ENCODE data around the gene NNAT. TPM values are rescaled to one million over a fixed set of nuclear protein-coding genes. Genes with fewer than 3 reads are reported as not detected.

The NNAT gene
- total RNA-seq, 2 donors from 2014 or later, result 0.52 TPM; not detected in 1

DNA sequence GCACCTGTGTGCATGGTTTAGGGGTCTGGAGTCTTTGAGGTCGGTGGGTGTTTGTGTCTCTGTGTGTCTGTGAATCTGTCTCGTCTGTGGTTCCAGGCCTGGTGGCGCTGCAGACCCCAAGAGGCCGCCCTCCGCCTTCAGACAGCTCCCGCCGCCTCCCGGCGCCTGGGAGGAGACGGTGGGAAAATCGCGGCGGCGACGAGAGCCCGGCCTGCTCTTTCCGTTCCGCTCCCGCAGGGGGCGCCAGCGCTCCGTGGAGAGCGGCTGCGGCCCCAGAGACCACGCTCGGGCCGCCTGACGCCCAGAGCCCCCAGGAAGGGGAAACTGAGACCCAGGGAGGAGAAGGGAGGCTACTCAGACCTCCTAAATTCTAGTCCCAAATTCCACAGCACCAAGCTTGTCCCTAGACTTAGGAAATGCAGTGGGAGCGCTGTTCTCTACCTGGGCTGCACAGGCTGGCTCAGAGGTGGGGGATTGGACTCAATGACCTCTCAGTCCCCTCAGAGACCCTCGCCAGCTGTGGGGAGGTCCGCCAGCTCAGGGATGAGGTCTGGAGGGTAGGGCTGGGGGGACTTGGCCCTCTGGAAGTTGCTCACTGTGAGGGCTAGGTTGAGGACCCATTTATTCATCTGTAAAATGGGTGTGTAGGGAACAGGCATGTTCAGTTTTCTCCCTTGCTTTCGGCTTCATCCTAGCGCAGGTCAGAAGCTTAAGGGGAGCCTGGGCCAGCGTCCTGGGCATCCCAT, 43.5 kb downstream of the NNAT start:
- TF ChIP-seq, protein P1, sequence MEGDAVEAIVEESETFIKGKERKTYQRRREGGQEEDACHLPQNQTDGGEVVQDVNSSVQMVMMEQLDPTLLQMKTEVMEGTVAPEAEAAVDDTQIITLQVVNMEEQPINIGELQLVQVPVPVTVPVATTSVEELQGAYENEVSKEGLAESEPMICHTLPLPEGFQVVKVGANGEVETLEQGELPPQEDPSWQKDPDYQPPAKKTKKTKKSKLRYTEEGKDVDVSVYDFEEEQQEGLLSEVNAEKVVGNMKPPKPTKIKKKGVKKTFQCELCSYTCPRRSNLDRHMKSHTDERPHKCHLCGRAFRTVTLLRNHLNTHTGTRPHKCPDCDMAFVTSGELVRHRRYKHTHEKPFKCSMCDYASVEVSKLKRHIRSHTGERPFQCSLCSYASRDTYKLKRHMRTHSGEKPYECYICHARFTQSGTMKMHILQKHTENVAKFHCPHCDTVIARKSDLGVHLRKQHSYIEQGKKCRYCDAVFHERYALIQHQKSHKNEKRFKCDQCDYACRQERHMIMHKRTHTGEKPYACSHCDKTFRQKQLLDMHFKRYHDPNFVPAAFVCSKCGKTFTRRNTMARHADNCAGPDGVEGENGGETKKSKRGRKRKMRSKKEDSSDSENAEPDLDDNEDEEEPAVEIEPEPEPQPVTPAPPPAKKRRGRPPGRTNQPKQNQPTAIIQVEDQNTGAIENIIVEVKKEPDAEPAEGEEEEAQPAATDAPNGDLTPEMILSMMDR (IDR thresholded peaks at IDR 0.05), result peak; percentile 69 to 85 (median 76)
- no peak for TF ChIP-seq POLR2A (IDR thresholded peaks at IDR 0.05)
- no peaks in the 10 kb centered on the region for H3K27me3 ChIP-seq
- 7 to 24% methylated on average over 2 to 30 of the region's 34 CpGs for WGBS, 2 donors
- H3K4me1 ChIP-seq, result peaks cover 5% of the 10 kb centered on the region
- no peak overlapping the region for H3K4me3 ChIP-seq
- ATAC-seq (peak; percentile 53), DNase-seq (peak; percentile 16 to 52 (median 42))
- intact Hi-C loops (cut with DNase I), result no loop called here
- H3K27ac ChIP-seq, result no peak overlapping the region
- H3K36me3 ChIP-seq (replicated peaks in 1 of 2; ENCODE audit: insufficient read depth in 1 of 2, low read depth in 2 of 2), result no peaks in the 10 kb centered on the region
- H3K9me3 ChIP-seq, result no peaks in the 10 kb centered on the region

GRCh38 chr20:37565134-37565811, 44.2 kb downstream of the NNAT start:
- WGBS, 2 donors, result 62 to 65% methylated on average over 14 of the region's 14 CpGs
- Histone ChIP-seq H3K9me3 (no peaks in the 10 kb centered on the region), H3K4me1 (peaks cover 5% of the 10 kb centered on the region), H3K27me3 (no peaks in the 10 kb centered on the region), H3K4me3 (no peak overlapping the region), H3K27ac (no peak overlapping the region), H3K36me3 (replicated peaks in 1 of 2; ENCODE audit: insufficient read depth in 1 of 2, low read depth in 2 of 2) (no peaks in the 10 kb centered on the region)
- DNase-seq (no peak), ATAC-seq (no peak)
- TF ChIP-seq, protein P1 (IDR thresholded peaks at IDR 0.05), result no peak
- TF ChIP-seq POLR2A (IDR thresholded peaks at IDR 0.05), result no peak
- intact Hi-C loops (cut with DNase I), result no loop called here

DNA sequence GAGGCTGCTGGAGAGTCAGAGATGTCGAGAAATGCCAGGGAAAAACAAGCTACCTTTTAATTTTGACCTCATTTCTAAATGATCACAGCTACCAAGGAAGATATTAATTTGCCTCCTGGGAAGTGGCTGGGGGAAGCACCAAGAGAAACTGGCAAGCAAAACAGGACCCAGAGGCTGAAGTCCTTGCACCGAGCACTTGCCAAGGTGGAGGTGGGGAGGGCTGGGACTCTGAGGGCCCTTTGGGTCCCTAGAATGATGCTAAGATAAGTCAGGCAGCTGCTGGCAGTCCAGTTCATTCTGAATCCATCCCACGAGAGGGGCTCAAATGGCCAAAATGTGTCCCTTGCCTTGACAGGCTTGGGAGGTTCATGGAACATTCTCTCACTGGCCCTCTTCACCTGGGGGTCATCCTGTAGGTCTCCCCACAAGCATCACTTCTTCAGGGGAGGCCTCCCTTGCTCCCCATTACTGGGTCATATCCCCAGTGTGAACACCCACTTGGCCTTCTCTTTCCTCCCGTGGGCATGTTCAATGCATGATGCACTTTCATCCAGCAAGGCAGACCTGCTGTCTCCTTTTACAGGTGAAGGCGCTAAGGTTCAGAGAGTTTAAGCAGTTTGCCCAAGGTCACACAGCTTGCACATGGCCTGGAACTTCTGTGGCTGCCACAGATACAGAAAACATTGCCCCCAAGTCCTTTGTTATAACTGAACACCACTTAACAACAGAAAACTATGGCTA, 45.7 kb downstream of the NNAT start:
- no peaks in the 10 kb centered on the region for H3K36me3 ChIP-seq (replicated peaks in 1 of 2; ENCODE audit: insufficient read depth in 1 of 2, low read depth in 2 of 2)
- DNase-seq (no peak), ATAC-seq (no peak)
- intact Hi-C loops (cut with DNase I), result no loop called here
- WGBS, 2 donors, result 28 to 38% methylated on average over 5 of the region's 5 CpGs
- no peaks in the 10 kb centered on the region for H3K27me3 ChIP-seq
- H3K4me3 ChIP-seq, result no peak overlapping the region
- no peak for TF ChIP-seq POLR2A (IDR thresholded peaks at IDR 0.05)
- TF ChIP-seq, protein P1 (IDR thresholded peaks at IDR 0.05), result no peak
- H3K27ac ChIP-seq, result no peak overlapping the region
- peaks cover 5% of the 10 kb centered on the region for H3K4me1 ChIP-seq
- no peaks in the 10 kb centered on the region for H3K9me3 ChIP-seq

GRCh38 chr20:37567331-37567665, 46.2 kb downstream of the NNAT start:
- ATAC-seq (no peak), DNase-seq (no peak)
- Histone ChIP-seq H3K4me3 (no peak overlapping the region), H3K27ac (no peak overlapping the region), H3K36me3 (replicated peaks in 1 of 2; ENCODE audit: insufficient read depth in 1 of 2, low read depth in 2 of 2) (no peaks in the 10 kb centered on the region), H3K4me1 (peaks cover 5% of the 10 kb centered on the region), H3K27me3 (no peaks in the 10 kb centered on the region), H3K9me3 (no peaks in the 10 kb centered on the region)
- TF ChIP-seq, protein P1 (IDR thresholded peaks at IDR 0.05), result no peak
- no peak for TF ChIP-seq POLR2A (IDR thresholded peaks at IDR 0.05)
- intact Hi-C loops (cut with DNase I), result no loop called here
- WGBS, 2 donors, result 21 to 25% methylated on average over 7 of the region's 7 CpGs

Measured in body of pancreas (tissue), 4 donors.